Effector memory CD8-positive, alpha-beta T cell (primary cell): ENCODE measurements around the gene HOXA5.

Source experiments
- ATAC-seq: fragments of 150-1000 bp; cut with Tn5 transposase; replicated peaks from 2 replicates; pipeline ENCODE4 v1.10.0; 2021; ENCODE audit warnings: mild to moderate bottlenecking, moderate library complexity
- DNase-seq, 3 experiments: peaks; one replicate each; pipeline ENCODE4 v3.0.0; 2021
- H3K27ac Mint-ChIP-seq, 2 donors: one replicate each; pipeline ENCODE4 v1.8.0; 2022; ENCODE audit warnings: mild to moderate bottlenecking in 2 of 2, mixed read lengths in 2 of 2, moderate library complexity in 2 of 2
- H3K27me3 Mint-ChIP-seq, 2 donors: one replicate each; pipeline ENCODE4 v1.8.0; 2022; ENCODE audit warnings: mixed read lengths in 2 of 2
- H3K36me3 Mint-ChIP-seq: one replicate; pipeline ENCODE4 v1.8.0; 2022; ENCODE audit warnings: mild to moderate bottlenecking, moderate library complexity, mixed read lengths; ENCODE audit not compliant: insufficient read depth
- H3K4me1 Mint-ChIP-seq, 2 donors: one replicate each; pipeline ENCODE4 v1.8.0; 2022; ENCODE audit warnings: low read depth in 2 of 2, mixed read lengths in 2 of 2
- H3K4me3 Mint-ChIP-seq, 2 donors: one replicate each; pipeline ENCODE4 v1.8.0; 2022; ENCODE audit warnings: mild to moderate bottlenecking in 2 of 2, mixed read lengths in 2 of 2, moderate library complexity in 2 of 2
- H3K9me3 Mint-ChIP-seq, 2 donors: one replicate each; pipeline ENCODE4 v1.8.0; 2022; ENCODE audit warnings: mixed read lengths in 2 of 2

Gene HOXA5

DNA sequence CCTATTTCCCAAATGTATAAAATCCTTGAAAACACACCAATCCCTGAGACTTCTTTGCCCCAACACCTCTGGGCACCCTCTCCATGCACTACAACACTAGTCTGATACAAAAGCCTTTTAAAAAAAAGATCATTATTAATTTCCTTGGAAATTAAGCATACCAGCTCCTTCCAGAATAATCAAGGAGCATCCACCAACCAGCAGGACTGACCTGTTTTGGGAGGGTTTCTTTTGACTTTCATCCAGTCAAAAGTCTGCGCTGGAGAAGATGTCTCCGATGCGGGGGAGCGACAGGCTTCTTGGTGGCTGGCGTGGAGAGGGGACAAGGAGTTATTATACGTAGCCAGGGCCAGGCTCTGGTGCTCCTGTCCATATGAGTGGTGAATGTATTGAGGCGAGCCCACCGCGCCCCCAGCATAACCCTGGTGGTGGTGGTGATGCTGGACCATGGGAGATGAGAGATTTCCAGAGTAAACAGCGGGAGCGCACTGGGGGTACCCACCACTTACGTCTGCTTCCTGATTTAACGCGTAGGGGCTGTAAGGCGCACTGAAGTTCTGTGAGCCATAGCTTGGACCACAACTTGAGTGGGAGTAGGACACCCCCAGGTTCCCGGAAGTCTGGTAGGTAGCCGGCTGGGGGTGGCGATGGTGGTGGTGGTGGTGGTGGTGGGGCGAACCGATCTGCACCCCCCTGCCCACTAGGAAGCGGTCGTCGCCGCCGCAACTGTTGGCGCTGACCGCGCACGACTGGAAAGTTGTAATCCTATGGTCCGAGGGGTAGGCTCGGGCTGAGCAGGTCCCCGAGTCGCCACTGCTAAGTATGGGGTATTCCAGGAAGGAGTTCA, 48.2 kb downstream of the HOXA5 start:
- Mint-ChIP-seq H3K9me3 (no peaks in the 10 kb centered on the region), H3K27me3 (peaks cover 40 to 60% of the 10 kb centered on the region in 2 donors), H3K27ac (peak overlapping the region; percentile 79 to 84), H3K4me1 (peaks cover 24 to 29% of the 10 kb centered on the region in 2 donors), H3K36me3 (peaks cover 18% of the 10 kb centered on the region), H3K4me3 (peak overlapping the region; percentile 78 to 83)
- DNase-seq (no peak), ATAC-seq (peak; percentile 26)

GRCh38 chr7:27094304-27095049, 49.0 kb downstream of the HOXA5 start:
- Mint-ChIP-seq H3K4me3 (peak overlapping the region; percentile 78 to 83), H3K27ac (no peak overlapping the region), H3K9me3 (no peaks in the 10 kb centered on the region), H3K4me1 (peaks cover 24 to 29% of the 10 kb centered on the region in 2 donors), H3K36me3 (peaks cover 12% of the 10 kb centered on the region), H3K27me3 (peaks cover 46 to 60% of the 10 kb centered on the region in 2 donors)
- ATAC-seq = no peak
- DNase-seq = no peak

- no peak overlapping the region for H3K4me3 Mint-ChIP-seq
These were observed 50.1 kb downstream of the HOXA5 start for GRCh38 chr7:27093184-27093895.

DNA sequence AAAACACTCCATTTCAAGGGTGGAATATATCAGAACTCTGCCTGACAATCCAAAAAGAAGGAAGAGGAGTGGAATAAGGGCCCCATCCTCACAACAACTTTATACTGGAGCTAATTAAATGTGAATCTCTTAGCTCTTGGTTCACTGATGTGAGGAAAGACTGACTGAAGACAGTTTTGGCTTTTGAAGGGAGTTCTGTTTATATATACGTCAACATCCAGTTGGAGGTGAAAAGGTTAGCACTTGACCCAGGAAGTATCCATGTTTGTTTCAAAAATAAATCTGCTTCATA, 50.7 kb downstream of the HOXA5 start:
- Mint-ChIP-seq H3K4me3 (no peak overlapping the region), H3K9me3 (no peaks in the 10 kb centered on the region), H3K36me3 (peaks cover 10% of the 10 kb centered on the region), H3K27me3 (peaks cover 57 to 59% of the 10 kb centered on the region in 2 donors), H3K27ac (no peak overlapping the region), H3K4me1 (peaks cover 18 to 28% of the 10 kb centered on the region in 2 donors)
- ATAC-seq (no peak), DNase-seq (no peak)

More at GRCh38 chr7:27093184-27093895, 50.1 kb downstream of the HOXA5 start:
- H3K36me3 Mint-ChIP-seq = peaks cover 10% of the 10 kb centered on the region
- H3K27ac Mint-ChIP-seq = no peak overlapping the region
- ATAC-seq = no peak
- H3K9me3 Mint-ChIP-seq = no peaks in the 10 kb centered on the region
- DNase-seq = no peak
- peaks cover 19 to 29% of the 10 kb centered on the region in 2 donors for H3K4me1 Mint-ChIP-seq
- peaks cover 51 to 60% of the 10 kb centered on the region in 2 donors for H3K27me3 Mint-ChIP-seq

DNA sequence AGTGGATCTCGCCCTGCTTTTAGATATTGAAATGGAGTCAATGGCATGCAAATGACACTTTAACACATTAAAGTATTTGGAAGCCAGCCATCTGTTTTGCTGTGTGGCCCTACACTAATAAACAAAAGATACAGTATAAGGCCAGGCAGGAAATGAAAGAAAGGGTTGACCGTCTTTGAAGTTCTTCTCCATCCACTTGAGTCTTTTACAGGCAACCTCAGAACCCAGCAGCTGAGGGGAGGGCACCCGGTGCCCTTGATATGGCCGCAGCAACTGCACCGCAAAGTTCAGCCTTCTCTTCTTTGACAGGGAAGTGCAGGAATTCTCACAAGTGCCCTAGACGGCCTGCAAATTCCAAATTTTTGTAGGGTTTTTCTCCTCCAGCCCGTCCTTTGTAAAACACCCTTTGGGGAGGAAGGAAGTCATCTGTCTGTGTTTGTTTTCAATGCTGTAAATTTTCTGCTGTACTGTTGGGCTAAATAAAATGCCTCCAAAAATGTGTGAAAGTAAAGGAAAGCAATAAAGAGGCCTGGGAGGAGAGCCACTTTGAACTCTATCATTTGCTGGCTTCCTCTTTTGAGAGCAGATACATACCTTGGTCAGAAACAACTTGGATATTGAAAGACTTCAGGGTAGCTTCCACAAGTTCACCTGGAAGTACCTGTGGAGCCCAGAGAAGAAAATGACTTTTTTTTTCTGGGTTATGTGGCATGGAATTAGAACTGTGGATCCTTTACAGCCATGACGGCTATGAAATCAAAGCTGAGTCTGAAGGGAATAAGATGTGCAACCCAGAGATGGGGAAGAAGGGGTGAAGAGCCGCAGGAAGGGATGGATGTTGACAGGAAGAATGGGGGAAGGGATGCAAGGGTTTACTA, 51.3 kb downstream of the HOXA5 start:
- no peak overlapping the region for H3K27ac Mint-ChIP-seq
- H3K4me1 Mint-ChIP-seq = peaks cover 15 to 23% of the 10 kb centered on the region in 2 donors
- H3K4me3 Mint-ChIP-seq = no peak overlapping the region
- peaks cover 10% of the 10 kb centered on the region for H3K36me3 Mint-ChIP-seq
- peaks cover 59 to 63% of the 10 kb centered on the region in 2 donors for H3K27me3 Mint-ChIP-seq
- no peak for DNase-seq
- no peak for ATAC-seq
- H3K9me3 Mint-ChIP-seq = no peaks in the 10 kb centered on the region

GRCh38 chr7:27091105-27091504, 52.4 kb downstream of the HOXA5 start:
- peaks cover 10 to 16% of the 10 kb centered on the region in 2 donors for H3K4me1 Mint-ChIP-seq
- H3K9me3 Mint-ChIP-seq = no peaks in the 10 kb centered on the region
- H3K4me3 Mint-ChIP-seq = no peak overlapping the region
- peaks cover 5% of the 10 kb centered on the region for H3K36me3 Mint-ChIP-seq
- no peak for DNase-seq
- H3K27me3 Mint-ChIP-seq = peaks cover 66 to 67% of the 10 kb centered on the region in 2 donors
- ATAC-seq = no peak
- H3K27ac Mint-ChIP-seq = no peak overlapping the region
